C1 segment of cervical spinal cord (tissue), 14 donors: Measurements from ENCODE around the gene CD8B2.
"Not testable (repeated sequence)": the region's sequence is repeated elsewhere in the genome, so short reads cannot be mapped to it uniquely, and the experiment has no call there.

Experiments used
- DNase-seq, 14 donors: peaks; one replicate each; lab custom pipeline; 2025; lab: John Stamatoyannopoulos, UW

The CD8B2 gene

GRCh38 chr2:106551417-106552130 is 64.4 kb downstream of the CD8B2 start:
- DNase-seq, result no peak

DNA sequence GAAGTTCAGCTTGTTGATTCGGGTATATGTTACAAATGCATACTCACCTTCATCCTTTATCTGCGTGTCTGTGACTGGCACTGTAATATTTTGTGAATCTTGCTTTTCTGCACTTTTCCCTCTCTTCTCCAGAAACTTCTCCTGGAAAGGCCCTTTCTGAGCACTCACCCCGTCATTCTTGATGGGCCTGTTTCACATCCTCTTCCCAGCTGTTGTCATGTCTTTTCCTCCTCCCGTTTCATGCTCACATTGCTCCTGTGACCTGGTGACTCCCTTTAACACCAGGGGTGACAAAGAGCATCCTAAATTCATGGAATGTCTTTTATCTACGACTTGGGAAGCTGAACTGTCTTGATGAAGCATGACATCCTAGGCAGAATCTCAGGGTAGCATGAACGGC is 65.8 kb downstream of the CD8B2 start:
- no peak for DNase-seq

- DNase-seq, result no peak
These were observed 66.2 kb downstream of the CD8B2 start for GRCh38 chr2:106553321-106553720.

DNA sequence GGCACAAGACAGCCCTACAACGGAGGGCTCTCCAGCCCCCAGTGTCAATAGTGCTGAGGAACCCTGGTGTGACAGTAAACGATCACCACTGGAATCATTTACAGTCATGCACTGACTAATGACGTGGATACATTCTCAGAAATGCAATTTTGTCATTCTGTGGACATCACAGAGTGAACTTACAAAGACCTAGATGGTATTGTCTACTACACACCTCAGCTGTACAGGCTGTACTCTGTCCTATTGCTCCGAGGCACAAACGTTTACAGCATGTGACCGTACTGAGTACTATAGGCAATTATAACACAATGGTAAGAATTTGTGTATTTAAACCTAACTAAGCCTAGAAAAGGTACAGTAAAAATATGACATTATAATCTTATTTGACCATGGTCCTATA is 67.2 kb downstream of the CD8B2 start:
- no peak for DNase-seq

DNA sequence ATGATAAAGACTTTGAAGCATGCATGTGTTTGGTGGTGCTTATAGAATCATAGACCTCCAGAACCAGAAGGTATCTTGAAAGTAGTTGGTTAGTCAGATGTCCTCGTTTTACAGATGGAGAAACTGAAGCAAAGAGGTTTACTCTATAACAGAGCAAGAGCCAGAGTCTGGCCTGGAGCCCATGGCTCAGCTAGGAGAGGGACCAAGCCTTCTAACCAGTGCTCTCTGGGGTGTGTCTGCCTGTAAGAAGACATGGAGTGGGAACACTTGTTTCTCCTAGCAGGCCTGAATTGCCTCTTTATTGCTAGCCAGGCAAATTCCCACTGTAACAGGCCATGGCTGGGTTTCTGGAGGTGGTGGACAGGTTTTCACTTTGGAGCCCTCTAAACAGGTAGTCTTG is 67.9 kb downstream of the CD8B2 start:
- DNase-seq, result no peak

DNA sequence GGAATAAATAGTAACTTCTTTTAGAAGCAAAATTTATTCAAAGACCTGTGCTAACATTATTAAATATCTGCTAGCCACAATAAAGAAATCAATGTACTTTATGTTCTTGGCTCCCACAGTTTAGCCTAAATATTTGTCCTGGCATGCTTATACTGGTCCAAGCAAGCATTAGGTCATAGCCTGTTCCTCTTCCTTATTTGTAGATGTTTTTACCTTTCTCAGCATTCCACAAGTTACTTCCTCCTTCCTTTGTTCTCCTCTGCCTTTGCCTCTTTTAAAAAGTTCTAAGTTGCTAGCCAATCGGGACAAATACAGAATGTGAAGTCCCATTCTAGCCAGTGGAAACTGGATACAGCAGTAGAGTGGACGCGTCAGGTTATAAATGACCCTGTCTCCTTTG is 72.6 kb downstream of the CD8B2 start:
- not testable (repeated sequence) for DNase-seq

- no peak for DNase-seq
These were observed 73.6 kb downstream of the CD8B2 start for GRCh38 chr2:106560773-106561172.

DNA sequence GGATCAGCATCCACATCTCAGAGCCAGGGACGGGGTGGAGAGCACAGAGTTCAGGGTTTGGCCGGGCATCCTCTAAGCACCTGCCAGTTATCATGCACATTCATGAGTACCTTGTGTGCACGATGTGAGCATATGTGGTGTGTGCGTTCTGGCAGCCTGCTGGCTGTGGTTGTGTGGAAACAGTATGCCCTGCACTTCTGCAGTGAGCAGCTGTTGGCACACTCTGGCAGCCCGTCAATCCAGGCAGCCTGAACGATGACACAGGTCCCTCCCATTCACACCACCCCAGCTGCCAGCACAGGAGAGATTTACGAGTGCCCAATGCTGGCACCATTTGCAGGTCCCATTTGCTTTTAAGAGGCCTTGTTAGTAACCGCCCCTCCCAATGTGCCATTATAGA is 74.2 kb downstream of the CD8B2 start:
- no peak for DNase-seq

DNA sequence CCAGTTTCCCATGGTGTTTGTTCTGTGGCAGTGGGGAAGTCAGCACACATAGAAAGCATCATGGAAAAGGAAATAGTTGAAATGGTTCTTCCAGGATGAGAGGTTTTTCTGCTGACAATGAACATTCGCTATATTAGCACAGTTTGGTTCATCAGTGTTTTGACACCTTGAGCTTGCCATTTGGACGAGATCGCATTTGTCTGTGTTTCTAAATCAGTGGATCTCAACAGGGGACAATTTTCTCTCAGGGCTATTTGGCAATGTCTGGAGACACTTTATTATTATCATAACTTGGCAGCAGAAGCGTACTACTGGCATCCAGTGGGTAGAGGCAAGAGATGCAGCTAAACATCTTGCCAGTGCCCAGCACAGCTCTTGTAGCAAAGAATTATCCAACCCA is 74.6 kb downstream of the CD8B2 start:
- DNase-seq, result peak in 1 of 14 donors; percentile 78

- peak in 1 of 14 donors; percentile 4 for DNase-seq
These were observed 75.4 kb downstream of the CD8B2 start for GRCh38 chr2:106562268-106563186.

GRCh38 chr2:106563195-106563594 is 76.0 kb downstream of the CD8B2 start:
- DNase-seq, result no peak

DNA sequence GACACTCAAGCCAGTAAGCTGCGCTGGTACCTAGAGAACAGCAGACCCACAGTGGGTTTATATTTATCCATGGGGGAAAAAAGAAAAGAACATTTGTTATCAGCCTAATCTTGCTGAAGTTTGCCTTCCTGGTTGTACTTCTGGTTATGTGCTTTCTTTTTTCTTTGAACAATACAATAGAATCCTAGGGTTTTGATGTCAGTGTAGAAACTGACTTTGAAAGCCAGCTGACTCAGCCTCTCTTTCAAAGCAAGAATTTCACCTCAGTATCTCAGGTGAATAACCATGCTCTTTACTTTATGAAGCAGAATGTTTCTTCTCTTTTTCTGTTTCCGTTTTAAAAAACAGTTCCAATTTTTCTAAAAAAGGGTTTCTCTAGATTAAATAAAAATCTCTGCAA is 78.4 kb downstream of the CD8B2 start:
- DNase-seq, result no peak

- DNase-seq, result no peak
These were observed 78.9 kb downstream of the CD8B2 start for GRCh38 chr2:106566050-106566449.

DNA sequence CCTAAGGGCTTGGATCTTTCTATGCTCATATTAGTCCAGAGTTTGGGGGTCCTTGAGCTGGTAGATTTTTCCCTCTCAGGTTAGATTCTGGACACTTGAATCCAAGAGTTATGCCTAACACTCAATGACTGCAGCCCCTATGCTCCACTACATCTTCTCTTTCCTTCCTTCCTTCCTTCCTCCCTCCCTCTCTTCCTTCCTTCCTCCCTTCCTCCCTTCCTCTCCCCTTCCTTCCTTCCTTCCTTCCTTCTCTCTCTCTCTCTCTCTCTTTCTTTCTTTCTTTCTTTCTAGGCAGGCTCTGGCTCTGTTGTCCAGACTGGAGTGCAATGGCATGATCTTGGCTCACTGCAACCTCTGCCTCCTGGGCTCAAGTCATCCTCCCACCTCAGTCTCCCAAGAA is 79.3 kb downstream of the CD8B2 start:
- DNase-seq, result not testable (repeated sequence)

GRCh38 chr2:106570316-106570715 is 83.2 kb downstream of the CD8B2 start:
- DNase-seq, result no peak
